Measurements from ENCODE around the gene TSPEAR. TPM values are rescaled to one million over a fixed set of nuclear protein-coding genes. Genes with fewer than 3 reads are reported as not detected.
A peak's percentile ranks its signal among the peaks of the same experiment; 100 is the strongest.

TSPEAR gene
- total RNA-seq, 1 experiment from 2014 or later: 2.1 TPM

DNA sequence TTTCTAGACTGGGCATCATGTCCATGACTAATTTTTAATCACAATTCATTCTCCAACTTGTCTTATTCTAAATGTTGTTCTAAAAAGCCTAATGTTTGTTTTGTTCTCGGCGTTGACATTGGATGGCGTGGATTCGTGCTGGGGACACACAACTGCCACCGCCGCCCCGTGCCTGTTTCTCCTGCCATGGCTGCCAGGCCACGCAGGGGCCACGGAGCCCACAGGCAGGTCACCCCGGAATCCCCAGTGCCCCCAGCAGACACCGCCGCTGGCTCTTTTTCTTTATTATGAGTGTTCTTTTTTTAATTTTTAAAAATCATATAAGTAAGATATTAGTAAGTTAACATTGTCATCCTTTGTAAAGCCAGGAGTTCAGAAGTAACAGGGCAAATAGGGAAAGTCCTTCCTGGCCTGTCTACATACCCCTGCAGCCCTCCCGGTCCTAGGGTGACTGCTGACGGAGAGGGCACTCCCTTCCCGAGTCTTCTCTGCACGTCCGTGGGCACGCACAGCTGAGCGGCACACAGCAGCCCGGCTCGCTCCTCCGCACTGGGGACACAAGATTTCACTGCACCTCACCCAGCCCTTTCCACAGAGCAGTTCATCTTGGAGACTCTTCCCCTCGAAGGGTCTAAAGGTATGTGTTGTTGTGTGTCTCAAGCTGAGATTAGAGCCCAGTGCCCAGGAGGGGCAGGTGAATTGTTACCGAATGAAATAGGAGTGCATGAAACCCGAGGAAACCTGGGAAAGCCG is 203.5 kb downstream of the TSPEAR start:
- ChIA-PET CTCF (interaction anchor here (0.5 to 1.0 kb wide), 2 partner anchors 28 to 286 kb away, joined by 3 to 4 read pairs; no protein-coding TSS in a partner anchor), POLR2A (no interaction called here)
- H3K9me3 Mint-ChIP-seq: no peaks in the 10 kb centered on the region
- ATAC-seq: no peak
- no peak for TF ChIP-seq JUN (CRISPR knock-in tag; IDR thresholded peaks at IDR 0.05)
- TF ChIP-seq SMAD3 (CRISPR knock-in tag; IDR thresholded peaks at IDR 0.05; ENCODE audit: borderline replicate concordance): no peak
- TF ChIP-seq ETV6 (CRISPR knock-in tag; IDR thresholded peaks at IDR 0.05): no peak
- no peak for TF ChIP-seq NR3C1 (CRISPR knock-in tag; conservative IDR thresholded peaks at IDR 0.05; ENCODE audit: low read depth)
- no peak for TF ChIP-seq GTF2I (CRISPR knock-in tag; conservative IDR thresholded peaks at IDR 0.05)
- TF ChIP-seq ZBTB21 (CRISPR knock-in tag; IDR thresholded peaks at IDR 0.05; ENCODE audit: borderline replicate concordance): no peak
- TF ChIP-seq, protein P1, sequence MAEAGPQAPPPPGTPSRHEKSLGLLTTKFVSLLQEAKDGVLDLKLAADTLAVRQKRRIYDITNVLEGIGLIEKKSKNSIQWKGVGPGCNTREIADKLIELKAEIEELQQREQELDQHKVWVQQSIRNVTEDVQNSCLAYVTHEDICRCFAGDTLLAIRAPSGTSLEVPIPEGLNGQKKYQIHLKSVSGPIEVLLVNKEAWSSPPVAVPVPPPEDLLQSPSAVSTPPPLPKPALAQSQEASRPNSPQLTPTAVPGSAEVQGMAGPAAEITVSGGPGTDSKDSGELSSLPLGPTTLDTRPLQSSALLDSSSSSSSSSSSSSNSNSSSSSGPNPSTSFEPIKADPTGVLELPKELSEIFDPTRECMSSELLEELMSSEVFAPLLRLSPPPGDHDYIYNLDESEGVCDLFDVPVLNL (CRISPR knock-in tag; IDR thresholded peaks at IDR 0.05; ENCODE audit: borderline replicate concordance, low read depth): no peak
- TF ChIP-seq, protein P2, sequence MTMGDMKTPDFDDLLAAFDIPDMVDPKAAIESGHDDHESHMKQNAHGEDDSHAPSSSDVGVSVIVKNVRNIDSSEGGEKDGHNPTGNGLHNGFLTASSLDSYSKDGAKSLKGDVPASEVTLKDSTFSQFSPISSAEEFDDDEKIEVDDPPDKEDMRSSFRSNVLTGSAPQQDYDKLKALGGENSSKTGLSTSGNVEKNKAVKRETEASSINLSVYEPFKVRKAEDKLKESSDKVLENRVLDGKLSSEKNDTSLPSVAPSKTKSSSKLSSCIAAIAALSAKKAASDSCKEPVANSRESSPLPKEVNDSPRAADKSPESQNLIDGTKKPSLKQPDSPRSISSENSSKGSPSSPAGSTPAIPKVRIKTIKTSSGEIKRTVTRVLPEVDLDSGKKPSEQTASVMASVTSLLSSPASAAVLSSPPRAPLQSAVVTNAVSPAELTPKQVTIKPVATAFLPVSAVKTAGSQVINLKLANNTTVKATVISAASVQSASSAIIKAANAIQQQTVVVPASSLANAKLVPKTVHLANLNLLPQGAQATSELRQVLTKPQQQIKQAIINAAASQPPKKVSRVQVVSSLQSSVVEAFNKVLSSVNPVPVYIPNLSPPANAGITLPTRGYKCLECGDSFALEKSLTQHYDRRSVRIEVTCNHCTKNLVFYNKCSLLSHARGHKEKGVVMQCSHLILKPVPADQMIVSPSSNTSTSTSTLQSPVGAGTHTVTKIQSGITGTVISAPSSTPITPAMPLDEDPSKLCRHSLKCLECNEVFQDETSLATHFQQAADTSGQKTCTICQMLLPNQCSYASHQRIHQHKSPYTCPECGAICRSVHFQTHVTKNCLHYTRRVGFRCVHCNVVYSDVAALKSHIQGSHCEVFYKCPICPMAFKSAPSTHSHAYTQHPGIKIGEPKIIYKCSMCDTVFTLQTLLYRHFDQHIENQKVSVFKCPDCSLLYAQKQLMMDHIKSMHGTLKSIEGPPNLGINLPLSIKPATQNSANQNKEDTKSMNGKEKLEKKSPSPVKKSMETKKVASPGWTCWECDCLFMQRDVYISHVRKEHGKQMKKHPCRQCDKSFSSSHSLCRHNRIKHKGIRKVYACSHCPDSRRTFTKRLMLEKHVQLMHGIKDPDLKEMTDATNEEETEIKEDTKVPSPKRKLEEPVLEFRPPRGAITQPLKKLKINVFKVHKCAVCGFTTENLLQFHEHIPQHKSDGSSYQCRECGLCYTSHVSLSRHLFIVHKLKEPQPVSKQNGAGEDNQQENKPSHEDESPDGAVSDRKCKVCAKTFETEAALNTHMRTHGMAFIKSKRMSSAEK (CRISPR knock-in tag; IDR thresholded peaks at IDR 0.05; ENCODE audit: borderline replicate concordance): no peak
- no peaks in the 10 kb centered on the region; the same call in 1 of the 2 replicates for H3K4me1 Mint-ChIP-seq
- no peak for DNase-seq (ENCODE audit: low spot score)
- H3K4me3 Mint-ChIP-seq: no peak overlapping the region
- no peak overlapping the region for H3K27ac Mint-ChIP-seq
- no peaks in the 10 kb centered on the region for H3K36me3 Mint-ChIP-seq
- no peaks in the 10 kb centered on the region for H3K27me3 Mint-ChIP-seq (ENCODE audit: low read depth)

DNA sequence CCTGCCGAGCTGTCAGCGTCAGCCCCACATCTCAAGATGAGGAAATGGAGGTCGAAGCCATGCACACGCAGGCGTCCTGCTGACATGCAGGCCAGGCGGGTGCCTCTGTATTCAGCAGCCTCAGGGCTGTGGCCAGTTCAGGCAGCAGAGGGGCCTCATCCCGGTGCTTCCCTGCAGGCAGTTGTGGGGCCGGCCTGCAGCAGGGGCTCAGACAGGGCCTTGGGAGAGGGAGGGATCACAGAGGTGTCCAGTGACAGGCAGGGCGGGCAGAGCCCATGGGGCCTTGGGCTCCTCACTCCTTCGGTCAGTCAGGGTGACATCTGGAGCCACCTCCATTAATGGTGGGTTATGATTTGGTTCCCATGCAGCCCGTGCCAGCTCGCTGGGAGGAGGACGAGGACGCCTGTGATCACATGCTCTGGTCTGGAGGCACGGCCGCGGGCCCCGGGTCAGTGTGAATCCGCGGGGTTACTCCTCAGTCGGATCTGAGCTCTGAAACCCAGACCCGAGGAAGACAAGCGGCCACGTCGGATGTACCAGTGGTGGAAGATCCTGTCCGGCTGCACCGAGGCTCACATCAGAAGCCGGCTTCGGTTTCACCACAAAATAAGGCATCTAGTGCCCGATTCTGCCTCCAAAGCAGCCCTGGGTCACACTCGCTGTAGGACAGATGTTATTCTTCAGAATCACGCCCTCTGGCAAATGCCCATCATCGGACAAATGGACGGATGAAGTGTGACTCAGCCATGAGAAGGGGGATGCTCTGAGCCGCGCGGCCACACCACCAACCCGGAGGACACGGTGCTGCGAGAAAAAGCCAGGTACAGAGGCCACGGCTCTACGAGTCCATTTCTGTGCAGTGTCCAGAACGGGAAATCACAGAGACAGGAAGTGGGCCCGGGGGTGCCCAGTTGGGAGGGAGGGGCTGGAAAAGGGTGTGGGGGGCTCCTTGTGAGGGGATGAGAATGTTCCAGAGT is 204.8 kb downstream of the TSPEAR start:
- ChIA-PET POLR2A (no interaction called here), CTCF (interaction anchor here (1.1 kb wide), 1 partner anchor 212 kb away, joined by 3 read pairs; no protein-coding TSS in a partner anchor)
- no peaks in the 10 kb centered on the region for H3K27me3 Mint-ChIP-seq (ENCODE audit: low read depth)
- H3K9me3 Mint-ChIP-seq: no peaks in the 10 kb centered on the region
- DNase-seq (ENCODE audit: low spot score): no peak
- TF ChIP-seq, protein P3, sequence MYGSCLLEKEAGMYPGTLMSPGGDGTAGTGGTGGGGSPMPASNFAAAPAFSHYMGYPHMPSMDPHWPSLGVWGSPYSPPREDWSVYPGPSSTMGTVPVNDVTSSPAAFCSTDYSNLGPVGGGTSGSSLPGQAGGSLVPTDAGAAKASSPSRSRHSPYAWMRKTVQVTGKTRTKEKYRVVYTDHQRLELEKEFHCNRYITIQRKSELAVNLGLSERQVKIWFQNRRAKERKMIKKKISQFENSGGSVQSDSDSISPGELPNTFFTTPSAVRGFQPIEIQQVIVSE (CRISPR knock-in tag; IDR thresholded peaks at IDR 0.05; ENCODE audit: borderline replicate concordance): no peak
- TF ChIP-seq GABPB1 (CRISPR knock-in tag; IDR thresholded peaks at IDR 0.05): 0 out of 2 replicates have a peak, but pooled peaks have one; percentile 14
- no peak for ATAC-seq
- H3K36me3 Mint-ChIP-seq: no peaks in the 10 kb centered on the region
- no peak overlapping the region for H3K4me3 Mint-ChIP-seq
- H3K4me1 Mint-ChIP-seq: no peaks in the 10 kb centered on the region; the same call in 1 of the 2 replicates
- H3K27ac Mint-ChIP-seq: no peak overlapping the region

DNA sequence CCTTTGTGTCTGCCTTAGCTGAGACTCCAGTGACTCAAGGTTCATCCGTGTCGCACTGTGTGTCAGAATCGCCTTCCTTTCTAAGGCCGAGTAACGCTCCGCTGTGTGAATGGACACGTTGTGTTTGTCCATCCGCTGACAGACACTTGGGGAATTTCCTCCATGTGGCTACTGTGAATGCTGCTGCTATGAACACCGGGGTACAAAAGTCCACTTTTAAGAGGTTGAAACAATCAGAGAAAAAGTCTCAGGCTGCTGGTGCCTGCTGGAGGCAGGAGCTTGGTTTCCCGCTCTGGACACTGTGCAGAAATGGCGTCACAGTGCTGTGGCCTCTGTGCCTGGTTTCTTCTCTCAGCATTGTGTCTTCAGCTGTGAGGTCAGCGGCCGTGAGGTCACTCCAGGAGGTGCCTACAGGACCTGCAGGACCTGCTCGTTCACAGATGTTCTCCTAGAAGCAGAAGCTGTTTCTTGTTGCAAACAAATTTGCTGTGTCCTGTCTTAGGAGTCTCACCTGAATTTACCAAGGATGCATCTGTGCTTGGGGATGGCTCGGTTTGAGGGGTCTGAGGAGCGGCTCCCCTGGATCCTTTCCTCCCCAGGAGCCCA is 205.6 kb downstream of the TSPEAR start:
- ChIA-PET CTCF (interaction anchor here (0.6 to 1.4 kb wide), 3 partner anchors 18 to 213 kb away, joined by 3 to 4 read pairs (median 3); no protein-coding TSS in a partner anchor), POLR2A (no interaction called here)
- no peak for DNase-seq (ENCODE audit: low spot score)
- Mint-ChIP-seq H3K9me3 (no peaks in the 10 kb centered on the region), H3K36me3 (no peaks in the 10 kb centered on the region), H3K4me1 (no peaks in the 10 kb centered on the region; the same call in 1 of the 2 replicates), H3K27me3 (ENCODE audit: low read depth) (no peaks in the 10 kb centered on the region), H3K4me3 (no peak overlapping the region), H3K27ac (peak overlapping the region; percentile 81; the same call in 1 of the 2 replicates)
- ATAC-seq: no peak
- TF ChIP-seq, protein P4, sequence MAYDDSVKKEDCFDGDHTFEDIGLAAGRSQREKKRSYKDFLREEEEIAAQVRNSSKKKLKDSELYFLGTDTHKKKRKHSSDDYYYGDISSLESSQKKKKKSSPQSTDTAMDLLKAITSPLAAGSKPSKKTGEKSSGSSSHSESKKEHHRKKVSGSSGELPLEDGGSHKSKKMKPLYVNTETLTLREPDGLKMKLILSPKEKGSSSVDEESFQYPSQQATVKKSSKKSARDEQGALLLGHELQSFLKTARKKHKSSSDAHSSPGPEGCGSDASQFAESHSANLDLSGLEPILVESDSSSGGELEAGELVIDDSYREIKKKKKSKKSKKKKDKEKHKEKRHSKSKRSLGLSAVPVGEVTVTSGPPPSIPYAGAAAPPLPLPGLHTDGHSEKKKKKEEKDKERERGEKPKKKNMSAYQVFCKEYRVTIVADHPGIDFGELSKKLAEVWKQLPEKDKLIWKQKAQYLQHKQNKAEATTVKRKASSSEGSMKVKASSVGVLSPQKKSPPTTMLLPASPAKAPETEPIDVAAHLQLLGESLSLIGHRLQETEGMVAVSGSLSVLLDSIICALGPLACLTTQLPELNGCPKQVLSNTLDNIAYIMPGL (CRISPR knock-in tag; IDR thresholded peaks at IDR 0.05): no peak
- no peak for TF ChIP-seq SMAD3 (CRISPR knock-in tag; IDR thresholded peaks at IDR 0.05; ENCODE audit: borderline replicate concordance)
- TF ChIP-seq, protein P5, sequence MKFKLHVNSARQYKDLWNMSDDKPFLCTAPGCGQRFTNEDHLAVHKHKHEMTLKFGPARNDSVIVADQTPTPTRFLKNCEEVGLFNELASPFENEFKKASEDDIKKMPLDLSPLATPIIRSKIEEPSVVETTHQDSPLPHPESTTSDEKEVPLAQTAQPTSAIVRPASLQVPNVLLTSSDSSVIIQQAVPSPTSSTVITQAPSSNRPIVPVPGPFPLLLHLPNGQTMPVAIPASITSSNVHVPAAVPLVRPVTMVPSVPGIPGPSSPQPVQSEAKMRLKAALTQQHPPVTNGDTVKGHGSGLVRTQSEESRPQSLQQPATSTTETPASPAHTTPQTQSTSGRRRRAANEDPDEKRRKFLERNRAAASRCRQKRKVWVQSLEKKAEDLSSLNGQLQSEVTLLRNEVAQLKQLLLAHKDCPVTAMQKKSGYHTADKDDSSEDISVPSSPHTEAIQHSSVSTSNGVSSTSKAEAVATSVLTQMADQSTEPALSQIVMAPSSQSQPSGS (CRISPR knock-in tag; IDR thresholded peaks at IDR 0.05; ENCODE audit: borderline replicate concordance, low read depth): no peak
- TF ChIP-seq JAZF1 (CRISPR knock-in tag; IDR thresholded peaks at IDR 0.05): no peak
- no peak for TF ChIP-seq SP1 (CRISPR knock-in tag; conservative IDR thresholded peaks at IDR 0.05)
